GM12878 (cell line): ENCODE results near the gene RARRES2. TPM values are rescaled to one million over a fixed set of nuclear protein-coding genes. Genes with fewer than 3 reads are reported as not detected.

Source experiments
- ATAC-seq: fragments of 200-7000 bp; cut with Tn5 transposase; 3 replicates; pipeline ENCODE4 v1.9.1; 2020; ENCODE audit warnings: mild to moderate bottlenecking, moderate library complexity
- BruUV-seq: library from RNA; stranded (reverse); fragments of 400-500 nt; replicated peaks from 2 replicates; lab custom pipeline; 2021; lab: Mats Ljungman, UMichigan
- CTCF ChIA-PET: fragments of 300-600 bp; sonication (Branson Sonifier 250); formaldehyde crosslinking; extraction: SDS; loops from one replicate; lab custom pipeline; 2021; ENCODE audit warnings: inconsistent platforms; lab: Yijun Ruan, JAX
- POLR2A ChIA-PET: fragments of 350-600 bp; formaldehyde crosslinking; extraction: SDS; loops from one replicate; lab custom pipeline; 2021; ENCODE audit warnings: inconsistent platforms; lab: Charles Lee
- RAD21 ChIA-PET: fragments of 300-600 bp; sonication (Branson Sonifier 250); formaldehyde crosslinking; loops from one replicate; lab custom pipeline; 2023; ENCODE audit warnings: antibody characterized with exemption; ENCODE audit not compliant: unreplicated experiment; lab: Charles Lee
- SMC1A ChIA-PET: fragments of 300-600 bp; sonication (Branson Sonifier 250); formaldehyde crosslinking; loops from one replicate; lab custom pipeline; 2023; ENCODE audit not compliant: unreplicated experiment, uncharacterized antibody; lab: Charles Lee
- DNase-seq: peaks from one replicate; pipeline ENCODE4 v3.0.0-alpha.2; 2011; ENCODE audit warnings: low read depth, low spot score
- FAIRE-seq: peaks from 3 replicates; lab custom pipeline; 2011; peaks lifted over from hg19 to GRCh38; lab: Jason Lieb, UNC
- H2AFZ ChIP-seq: 2 replicates; pipeline ENCODE4 v1.6.0; 2011; ENCODE audit warnings: low read depth, low read length, control low read depth; ENCODE audit not compliant: control insufficient read depth
- H3K27ac ChIP-seq: 2 replicates; pipeline ENCODE4 v1.5.1; 2011; ENCODE audit warnings: control low read depth; ENCODE audit not compliant: control insufficient read depth, insufficient read depth
- H3K27me3 ChIP-seq, 2 experiments: replicated peaks in 1 of 2; 2 replicates each; pipeline versions ENCODE4 v1.6.0 to v1.6.1; 2011; ENCODE audit warnings: low read length in 1 of 2; ENCODE audit not compliant: control insufficient read depth in 2 of 2, insufficient read depth in 2 of 2
- H3K36me3 ChIP-seq, 2 experiments: 2 replicates each; pipeline ENCODE4 v1.5.1; 2011; ENCODE audit warnings: low read length in 1 of 2; ENCODE audit not compliant: control insufficient read depth in 2 of 2, insufficient read depth in 2 of 2
- H3K4me1 ChIP-seq: 2 replicates; pipeline ENCODE4 v1.6.1; 2011; ENCODE audit warnings: mild to moderate bottlenecking, low read length, moderate library complexity, mixed read lengths; ENCODE audit not compliant: control insufficient read depth, insufficient read depth
- H3K4me2 ChIP-seq: 2 replicates; pipeline ENCODE4 v1.6.0; 2011; ENCODE audit warnings: control low read depth; ENCODE audit not compliant: control insufficient read depth, insufficient read depth
- H3K4me3 ChIP-seq: fragments of 200-600 bp; sonication (generic); 2 replicates; pipeline ENCODE4 v1.5.1; 2016
- H3K79me2 ChIP-seq: 2 replicates; pipeline ENCODE4 v1.6.0; 2011; ENCODE audit warnings: low read length; ENCODE audit not compliant: control insufficient read depth, insufficient read depth
- H3K9ac ChIP-seq: 2 replicates; pipeline ENCODE4 v1.8.0; 2011; ENCODE audit warnings: low read length, control low read depth, mixed read lengths; ENCODE audit not compliant: control insufficient read depth, insufficient read depth
- H3K9me3 ChIP-seq: replicated peaks from 3 replicates; pipeline ENCODE4 v1.5.1; 2011; ENCODE audit warnings: mild to moderate bottlenecking, low read length; ENCODE audit not compliant: control insufficient read depth, insufficient read depth
- H4K20me1 ChIP-seq: 2 replicates; pipeline ENCODE4 v1.6.0; 2011; ENCODE audit not compliant: control insufficient read depth, insufficient read depth
- CREB1 ChIP-seq: IDR thresholded peaks from 2 replicates; pipeline ENCODE4 v1.6.1; 2012; ENCODE audit warnings: low read depth, mild to moderate bottlenecking, inconsistent platforms
- GATAD2B ChIP-seq: fragments of 450-650 bp; conservative IDR thresholded peaks from 2 replicates; pipeline ENCODE4 v1.6.1; 2017; ENCODE audit warnings: low read depth, mild to moderate bottlenecking, moderate library complexity
- IKZF1 ChIP-seq: fragments of 450-650 bp; conservative IDR thresholded peaks from 2 replicates; pipeline ENCODE4 v1.6.1; 2017; ENCODE audit warnings: antibody characterized with exemption, mild to moderate bottlenecking
- IKZF2 ChIP-seq, 2 experiments: fragments of 450-650 bp; IDR thresholded peaks; 2 replicates each; pipeline ENCODE4 v1.6.1; 2017; ENCODE audit warnings: mild to moderate bottlenecking in 2 of 2, moderate library complexity in 2 of 2
- NR2C1 ChIP-seq: fragments of 450-650 bp; IDR thresholded peaks from 2 replicates; pipeline ENCODE4 v1.6.1; 2017; ENCODE audit warnings: antibody characterized with exemption, mild to moderate bottlenecking, moderate library complexity
- RELA ChIP-seq: fragments of 450-650 bp; IDR thresholded peaks from 2 replicates; pipeline ENCODE4 v1.8.0; 2014; ENCODE audit warnings: borderline replicate concordance; ENCODE audit not compliant: partially characterized antibody
- RUNX3 ChIP-seq: IDR thresholded peaks from 2 replicates; pipeline ENCODE4 v1.6.1; 2012; ENCODE audit warnings: low read length, inconsistent platforms
- SREBF2 ChIP-seq: IDR thresholded peaks from 2 replicates; pipeline ENCODE4 v1.6.1; 2012; ENCODE audit warnings: mild to moderate bottlenecking, low read length
- STAT3 ChIP-seq: IDR thresholded peaks from 2 replicates; pipeline ENCODE4 v1.6.1; 2011; ENCODE audit warnings: low read depth, low read length, improper control_type of control experiment
- WGBS: methylation state at CpG from one replicate; pipeline ENCODE4 v1.1.6; 2016; ENCODE audit warnings: low lambda C conversion rate; ENCODE audit not compliant: insufficient replicate concordance, insufficient coverage; ENCODE audit errors: missing lambda C conversion rate; 5-methylcytosine and 5-hydroxymethylcytosine counted together
- in situ Hi-C: fragments of 300-500 bp; cut with MboI; formaldehyde crosslinking; loops from 9 replicates; pipeline ENCODE4 v1.14.3; 2018; ENCODE audit warnings: mixed read lengths
- intact Hi-C: fragments of 100-400 bp; cut with micrococcal nuclease; formaldehyde crosslinking; loops from one replicate; pipeline ENCODE4 v1.14.2; 2022; ENCODE audit not compliant: unreplicated experiment
- polyA plus RNA-seq, 11 experiments: library from polyadenylated mRNA; depleted of rRNA in 4 of 11; unstranded in 6 of 11; stranded (reverse) in 5 of 11; fragments of >200 nt; fragmentation: Nextera tagmentation in 4 of 11; fragmentation: Illumina TruSeq in 1 of 11; extraction: Ambion mirVana in 4 of 11; extraction: Trizol in 1 of 11; gene quantifications; 1 replicate in 1 of 11; 2 replicates in 10 of 11; pipeline versions ENCODE4 v1.2.1 to v1.2.3, GENCODE V29; 2011 to 2016; ENCODE audit warnings: inconsistent platforms in 2 of 11, missing spikeins in 2 of 11, low read depth in 1 of 11
- total RNA-seq, 4 experiments: library from RNA; depleted of rRNA in 3 of 4; stranded (reverse); fragments of >200 nt in 3 of 4; fragmentation: Illumina TruSeq in 1 of 4; extraction: Trizol in 1 of 4; gene quantifications; 2 replicates each; pipeline versions ENCODE4 v1.2.1 to v1.2.3, GENCODE V29; 2013 to 2021
- TF ChIP-seq, protein P1 (sequence below): fragments of 450-650 bp; IDR thresholded peaks from 2 replicates; pipeline ENCODE4 v1.6.1; 2017; ENCODE audit warnings: mild to moderate bottlenecking, moderate library complexity

RARRES2 gene
- total and polyA plus RNA-seq, 10 of the 15 experiments (the other 5 are each of a cell fraction or from before 2014, with no cell fraction given), result 0.13 to 2.2 (median 0.40) TPM; not detected in 3

GRCh38 chr7:150357771-150358427 is 16.5 kb upstream of the RARRES2 start:
- ATAC-seq, result peak; percentile 37
- in situ Hi-C loops, result no loop called here

DNA sequence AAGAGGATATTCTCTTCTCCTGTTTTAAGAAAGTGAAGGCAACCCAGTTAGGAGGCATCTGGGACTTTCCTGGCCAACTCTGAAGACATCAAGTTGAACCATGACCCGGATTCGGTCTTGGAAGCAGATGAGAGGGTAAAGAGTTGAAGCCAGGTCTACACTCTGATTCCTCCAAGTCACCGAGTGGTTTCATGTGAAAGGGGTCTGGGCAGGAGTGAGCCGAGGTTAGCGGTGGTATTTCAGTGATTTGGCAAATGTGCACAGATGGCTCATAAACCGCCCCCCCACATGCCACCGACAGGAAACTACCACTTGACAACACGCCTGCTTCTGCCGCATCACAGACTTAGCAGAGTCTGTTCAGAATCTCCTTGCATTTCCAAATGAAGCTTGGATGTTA is 15.8 kb upstream of the RARRES2 start:
- intact Hi-C loops (loop anchor here (1.0 to 5.0 kb wide), 2 partner anchors 9 to 35 kb away; partner anchors contain the start of genes ACTR3C and LRRC61), in situ Hi-C loops (no loop called here)
- H3K4me2 ChIP-seq, result peak overlapping the region; percentile 40
- WGBS, result 6% methylated on average over 9 of the region's 9 CpGs
- H3K9ac ChIP-seq, result no peak overlapping the region; the same call in 1 of the 2 replicates
- FAIRE-seq (peak; percentile 91), ATAC-seq (peak; percentile 74), DNase-seq (no peak)
- BruUV-seq, result no TSS peak
- H3K36me3 ChIP-seq, result no peaks in the 10 kb centered on the region
- no peaks in the 10 kb centered on the region for H3K9me3 ChIP-seq
- ChIA-PET CTCF (interaction anchor here (0.6 to 4.9 kb wide), 16 partner anchors 8 to 1192 kb away, joined by 3 to 72 read pairs (median 8); a partner anchor contains a TSS), RAD21 (interaction anchor here (0.9 to 4.7 kb wide), 6 partner anchors 9 to 62 kb away, joined by 3 to 26 read pairs (median 12); a partner anchor contains a TSS), POLR2A (interaction anchor here (0.6 to 1.5 kb wide), 5 partner anchors 9 to 49 kb away, joined by 3 to 6 read pairs (median 5); partner anchors contain the start of genes ACTR3C and LRRC61), SMC1A (interaction anchor here (0.7 to 6.5 kb wide), 13 partner anchors 9 to 399 kb away, joined by 3 to 48 read pairs (median 8); a partner anchor contains a TSS)
- H3K4me1 ChIP-seq, result peaks cover 20% of the 10 kb centered on the region
- peak overlapping the region; percentile 91 for H2AFZ ChIP-seq
- H4K20me1 ChIP-seq, result no peaks in the 10 kb centered on the region
- no peak overlapping the region; the same call in 1 of the 2 replicates for H3K4me3 ChIP-seq
- peak overlapping the region; percentile 36; the same call in 1 of the 2 replicates for H3K27ac ChIP-seq
- H3K27me3 ChIP-seq, result no peaks in the 10 kb centered on the region
- no peaks in the 10 kb centered on the region for H3K79me2 ChIP-seq
- TF ChIP-seq IKZF2 (IDR thresholded peaks at IDR 0.05), result peak in 1 of 2 experiments; percentile 21; a peak in 1 of 4 replicates
- TF ChIP-seq NR2C1, result peak; percentile 76
- TF ChIP-seq IKZF1, result 0 out of 2 replicates have a peak, but pooled peaks have one; percentile 16
- no peak for TF ChIP-seq SREBF2
- TF ChIP-seq GATAD2B, result no peak
- 0 out of 2 replicates have a peak, but pooled peaks have one; percentile 11 for TF ChIP-seq CREB1
- TF ChIP-seq STAT3, result no peak
- TF ChIP-seq RUNX3, result peak; percentile 50
- TF ChIP-seq, protein P1, sequence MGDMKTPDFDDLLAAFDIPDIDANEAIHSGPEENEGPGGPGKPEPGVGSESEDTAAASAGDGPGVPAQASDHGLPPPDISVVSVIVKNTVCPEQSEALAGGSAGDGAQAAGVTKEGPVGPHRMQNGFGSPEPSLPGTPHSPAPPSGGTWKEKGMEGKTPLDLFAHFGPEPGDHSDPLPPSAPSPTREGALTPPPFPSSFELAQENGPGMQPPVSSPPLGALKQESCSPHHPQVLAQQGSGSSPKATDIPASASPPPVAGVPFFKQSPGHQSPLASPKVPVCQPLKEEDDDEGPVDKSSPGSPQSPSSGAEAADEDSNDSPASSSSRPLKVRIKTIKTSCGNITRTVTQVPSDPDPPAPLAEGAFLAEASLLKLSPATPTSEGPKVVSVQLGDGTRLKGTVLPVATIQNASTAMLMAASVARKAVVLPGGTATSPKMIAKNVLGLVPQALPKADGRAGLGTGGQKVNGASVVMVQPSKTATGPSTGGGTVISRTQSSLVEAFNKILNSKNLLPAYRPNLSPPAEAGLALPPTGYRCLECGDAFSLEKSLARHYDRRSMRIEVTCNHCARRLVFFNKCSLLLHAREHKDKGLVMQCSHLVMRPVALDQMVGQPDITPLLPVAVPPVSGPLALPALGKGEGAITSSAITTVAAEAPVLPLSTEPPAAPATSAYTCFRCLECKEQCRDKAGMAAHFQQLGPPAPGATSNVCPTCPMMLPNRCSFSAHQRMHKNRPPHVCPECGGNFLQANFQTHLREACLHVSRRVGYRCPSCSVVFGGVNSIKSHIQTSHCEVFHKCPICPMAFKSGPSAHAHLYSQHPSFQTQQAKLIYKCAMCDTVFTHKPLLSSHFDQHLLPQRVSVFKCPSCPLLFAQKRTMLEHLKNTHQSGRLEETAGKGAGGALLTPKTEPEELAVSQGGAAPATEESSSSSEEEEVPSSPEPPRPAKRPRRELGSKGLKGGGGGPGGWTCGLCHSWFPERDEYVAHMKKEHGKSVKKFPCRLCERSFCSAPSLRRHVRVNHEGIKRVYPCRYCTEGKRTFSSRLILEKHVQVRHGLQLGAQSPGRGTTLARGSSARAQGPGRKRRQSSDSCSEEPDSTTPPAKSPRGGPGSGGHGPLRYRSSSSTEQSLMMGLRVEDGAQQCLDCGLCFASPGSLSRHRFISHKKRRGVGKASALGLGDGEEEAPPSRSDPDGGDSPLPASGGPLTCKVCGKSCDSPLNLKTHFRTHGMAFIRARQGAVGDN, result peak; percentile 97
- TF ChIP-seq RELA, result peak; percentile 11

More at GRCh38 chr7:150357771-150358427, 16.5 kb upstream of the RARRES2 start:
- Histone ChIP-seq H3K4me3 (no peak overlapping the region; the same call in 1 of the 2 replicates), H3K9me3 (no peaks in the 10 kb centered on the region), H3K36me3 (no peaks in the 10 kb centered on the region), H3K4me2 (peak overlapping the region; percentile 40; the same call in 1 of the 2 replicates), H3K27me3 (no peaks in the 10 kb centered on the region), H3K9ac (no peak overlapping the region), H2AFZ (peak overlapping the region; percentile 91), H4K20me1 (no peaks in the 10 kb centered on the region), H3K79me2 (no peaks in the 10 kb centered on the region), H3K4me1 (peaks cover 20% of the 10 kb centered on the region), H3K27ac (peak overlapping the region; percentile 36; the same call in 1 of the 2 replicates)
- 92% methylated on average over 12 of the region's 13 CpGs for WGBS
- ChIA-PET CTCF (interaction anchor here (0.6 to 4.9 kb wide), 13 partner anchors 8 to 91 kb away, joined by 3 to 72 read pairs (median 7); a partner anchor contains a TSS), POLR2A (interaction anchor here (0.6 to 1.4 kb wide), 5 partner anchors 8 to 49 kb away, joined by 3 to 6 read pairs (median 3); partner anchors contain the start of genes ACTR3C and LRRC61), SMC1A (interaction anchor here (0.6 to 6.5 kb wide), 12 partner anchors 8 to 757 kb away, joined by 3 to 48 read pairs (median 9); a partner anchor contains a TSS), RAD21 (interaction anchor here (0.9 to 4.7 kb wide), 5 partner anchors 9 to 61 kb away, joined by 3 to 26 read pairs (median 15); a partner anchor contains a TSS)
- DNase-seq, result no peak
- no peak for TF ChIP-seq CREB1
- TF ChIP-seq IKZF1, result 0 out of 2 replicates have a peak, but pooled peaks have one; percentile 14
- no TSS peak for BruUV-seq
- FAIRE-seq, result no peak
- intact Hi-C loops, result loop anchor here (1.0 to 5.0 kb wide), 2 partner anchors 8 to 36 kb away; partner anchors contain the start of genes ACTR3C and LRRC61
